Suprapubic skin (tissue), 4 donors: ENCODE results near the gene RPL10.

Experiments
- CTCF ChIP-seq, 2 donors: fragments of 200-600 bp in 1 of 2; fragments of 450-650 bp in 1 of 2; sonication (generic) in 1 of 2; IDR thresholded peaks; one replicate each; pipeline ENCODE4 v1.5.1; 2016 to 2019; ENCODE audit warnings: antibody characterized with exemption in 2 of 2, mild to moderate bottlenecking in 1 of 2, moderate library complexity in 1 of 2
- EP300 ChIP-seq: sonication (generic); formaldehyde crosslinking; IDR thresholded peaks from one replicate; pipeline ENCODE4 v1.6.1; 2017; ENCODE audit warnings: antibody characterized with exemption
- POLR2A ChIP-seq, 2 donors: fragments of 450-650 bp; IDR thresholded peaks; one replicate each; pipeline ENCODE4 v1.6.1; 2017; ENCODE audit warnings: antibody characterized with exemption in 2 of 2, mild to moderate bottlenecking in 2 of 2, moderate library complexity in 2 of 2
- POLR2AphosphoS5 ChIP-seq, 3 donors: sonication (generic); formaldehyde crosslinking; IDR thresholded peaks; one replicate each; pipeline ENCODE4 v1.6.1; 2017; ENCODE audit warnings: antibody characterized with exemption in 3 of 3

DNA sequence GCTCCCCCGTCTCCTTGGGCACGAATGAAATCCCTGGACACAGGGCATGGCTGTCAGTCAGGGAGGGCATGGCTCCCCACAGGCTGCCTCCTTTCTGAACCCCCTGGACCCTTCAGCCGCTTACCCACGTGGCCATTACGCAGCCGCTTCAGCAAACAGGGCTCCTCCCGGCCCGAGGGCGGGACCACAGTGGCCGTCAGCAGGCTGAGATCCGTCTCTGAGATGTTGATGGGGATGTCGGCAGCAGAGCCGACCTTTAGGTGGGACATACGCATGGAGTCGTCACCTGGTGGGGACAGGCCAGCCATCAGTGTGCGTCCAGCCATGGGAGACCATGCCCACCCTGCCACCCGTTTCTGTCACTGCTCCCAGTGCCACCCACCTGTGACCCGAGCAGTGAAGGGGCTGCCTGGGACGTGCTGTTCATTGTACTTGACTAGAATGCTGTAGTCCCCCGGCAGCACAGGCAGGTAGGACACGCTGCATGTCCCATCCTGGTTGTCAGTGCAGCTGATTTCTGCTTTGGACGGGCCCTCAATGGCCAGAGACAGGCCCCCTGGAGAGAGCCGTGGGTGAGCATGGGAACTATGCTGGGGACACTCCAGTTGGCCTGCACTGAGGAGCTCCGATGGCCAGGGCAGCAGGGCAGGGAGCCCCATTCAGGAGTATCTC lies 44.9 kb upstream of the RPL10 start:
- TF ChIP-seq CTCF (IDR thresholded peaks at IDR 0.05), result no peak
- no peak for TF ChIP-seq POLR2A (IDR thresholded peaks at IDR 0.05)
- no peak for TF ChIP-seq POLR2AphosphoS5 (IDR thresholded peaks at IDR 0.05)
- no peak for TF ChIP-seq EP300
